Spleen (tissue), 7 donors: ENCODE results near the gene RTTN.

Source experiments
- CTCF ChIP-seq, 11 experiments: fragments of 200-600 bp in 7 of 11; fragments of 450-650 bp in 4 of 11; sonication (generic) in 4 of 11; IDR thresholded peaks in 8 of 11; conservative IDR thresholded peaks in 3 of 11; 1 replicate in 7 of 11; 2 replicates in 4 of 11; pipeline versions ENCODE4 v1.4.0 to v1.8.0; 2016 to 2021; ENCODE audit warnings: antibody characterized with exemption in 11 of 11, inconsistent platforms in 4 of 11, mild to moderate bottlenecking in 1 of 11
- POLR2A ChIP-seq, 3 donors: fragments of 450-650 bp; IDR thresholded peaks; one replicate each; pipeline ENCODE4 v1.5.1; 2017; ENCODE audit warnings: antibody characterized with exemption in 3 of 3, mild to moderate bottlenecking in 1 of 3
- POLR2AphosphoS5 ChIP-seq, 3 donors: sonication (generic); formaldehyde crosslinking; IDR thresholded peaks; one replicate each; pipeline ENCODE4 v1.5.1; 2017; ENCODE audit warnings: antibody characterized with exemption in 3 of 3
- donor health status: DM: no; HTN: no; CAD: no; lungs with moderate emphysema.
- donor health status: DM: no; HTN: no; CAD: no.
- donor health status: DM: no; HTN: no; CAD: no.

GRCh38 chr18:70113511-70113910, 92.0 kb downstream of the RTTN start:
- TF ChIP-seq POLR2A (IDR thresholded peaks at IDR 0.05) (no peak), CTCF (IDR thresholded peaks at IDR 0.05 in 8 of 11, conservative IDR thresholded peaks at IDR 0.05 in 3 of 11) (no peak), POLR2AphosphoS5 (IDR thresholded peaks at IDR 0.05) (no peak)
